GM23248 (cell line): ENCODE measurements around the gene PCLAF. TPM values are rescaled to one million over a fixed set of nuclear protein-coding genes. Genes with fewer than 3 reads are reported as not detected.
A peak's percentile ranks its signal among the peaks of the same experiment; 100 is the strongest.
"Not testable (repeated sequence)": the region's sequence is repeated elsewhere in the genome, so short reads cannot be mapped to it uniquely, and the experiment has no call there.

Experiments used
- DNase-seq: peaks from one replicate; pipeline ENCODE4 v3.0.0-alpha.2; 2015
- H2AFZ ChIP-seq: fragments of 200-600 bp; sonication (generic); 2 replicates; pipeline ENCODE4 v1.6.1; 2016; ENCODE audit warnings: antibody characterized with exemption
- H3F3A ChIP-seq: fragments of 200-600 bp; sonication (generic); 2 replicates; pipeline ENCODE4 v1.6.1; 2016; ENCODE audit warnings: mild to moderate bottlenecking, antibody characterized with exemption, mixed run types; ENCODE audit not compliant: insufficient read depth
- H3K27ac ChIP-seq: fragments of 200-600 bp; sonication (generic); 2 replicates; pipeline ENCODE4 v1.5.1; 2016; ENCODE audit warnings: mild to moderate bottlenecking
- H3K27me3 ChIP-seq: fragments of 200-600 bp; sonication (generic); replicated peaks from 2 replicates; pipeline ENCODE4 v1.6.1; 2016; ENCODE audit warnings: mild to moderate bottlenecking; ENCODE audit not compliant: insufficient read depth
- H3K36me3 ChIP-seq: fragments of 200-600 bp; sonication (generic); 2 replicates; pipeline ENCODE4 v1.6.1; 2016; ENCODE audit warnings: low read depth, mild to moderate bottlenecking
- H3K4me1 ChIP-seq: fragments of 200-600 bp; sonication (generic); 2 replicates; pipeline ENCODE4 v1.6.1; 2016; ENCODE audit warnings: mild to moderate bottlenecking; ENCODE audit not compliant: insufficient read depth
- H3K4me2 ChIP-seq: fragments of 200-600 bp; sonication (generic); one replicate; pipeline ENCODE4 v1.6.1; 2016; ENCODE audit warnings: mild to moderate bottlenecking; ENCODE audit not compliant: unreplicated experiment
- H3K4me3 ChIP-seq: fragments of 200-600 bp; sonication (generic); 2 replicates; pipeline ENCODE4 v1.5.1; 2016; ENCODE audit warnings: mild to moderate bottlenecking
- H3K79me2 ChIP-seq: fragments of 200-600 bp; sonication (generic); 2 replicates; pipeline ENCODE4 v1.6.1; 2016; ENCODE audit warnings: mild to moderate bottlenecking; ENCODE audit not compliant: insufficient read depth
- H3K9ac ChIP-seq: fragments of 200-600 bp; sonication (generic); 2 replicates; pipeline ENCODE4 v1.6.1; 2016; ENCODE audit warnings: mild to moderate bottlenecking
- H3K9me2 ChIP-seq: fragments of 200-600 bp; sonication (generic); 2 replicates; pipeline ENCODE4 v1.6.1; 2016; ENCODE audit warnings: mixed run types, mild to moderate bottlenecking, moderate library complexity; ENCODE audit not compliant: insufficient read depth
- H3K9me3 ChIP-seq: fragments of 200-600 bp; sonication (generic); one replicate; pipeline ENCODE4 v1.6.1; 2017; ENCODE audit warnings: low read depth
- H4K20me1 ChIP-seq: fragments of 200-600 bp; sonication (generic); 2 replicates; pipeline ENCODE4 v1.6.0; 2016; ENCODE audit not compliant: insufficient read depth
- EZH2 ChIP-seq: fragments of 200-600 bp; sonication (generic); IDR thresholded peaks from 2 replicates; pipeline ENCODE4 v1.6.1; 2018; ENCODE audit warnings: antibody characterized with exemption, mild to moderate bottlenecking; ENCODE audit not compliant: insufficient read depth, poor library complexity, severe bottlenecking
- EZH2phosphoT487 ChIP-seq: fragments of 200-600 bp; sonication (generic); IDR thresholded peaks from 2 replicates; pipeline ENCODE4 v1.6.1; 2018; ENCODE audit warnings: antibody characterized with exemption, moderate library complexity, mild to moderate bottlenecking, low read depth; ENCODE audit not compliant: insufficient read depth
- WGBS, 2 experiments: methylation state at CpG; one replicate each; pipeline ENCODE4 v1.1.6; 2015 to 2017; ENCODE audit warnings: low lambda C conversion rate in 2 of 2, low coverage in 1 of 2; ENCODE audit errors: missing lambda C conversion rate in 2 of 2; 5-methylcytosine and 5-hydroxymethylcytosine counted together
- in situ Hi-C: fragments of 300-500 bp; cut with MboI; formaldehyde crosslinking; loops from 2 replicates; pipeline ENCODE4 v1.15.0; 2020
- polyA plus RNA-seq: library from polyadenylated mRNA; unstranded; fragments of >200 nt; fragmentation: Nextera tagmentation; extraction: Ambion mirVana; gene quantifications from 2 replicates; pipeline ENCODE4 v1.2.1, GENCODE V29; 2016
- total RNA-seq: library from RNA; depleted of rRNA; stranded (reverse); fragments of >200 nt; shearing (Covaris generic); gene quantifications from 2 replicates; pipeline ENCODE4 v1.2.3, GENCODE V29; 2014

The PCLAF gene
- total and polyA plus RNA-seq, 2 experiments from 2014 or later = 16.0 to 44.5 TPM

- Histone ChIP-seq H4K20me1 (no peaks in the 10 kb centered on the region), H3K27me3 (no peaks in the 10 kb centered on the region), H3K9me2 (0 out of 2 replicates have a peak, but pooled peaks cover 3% of the 10 kb centered on the region), H3F3A (no peaks in the 10 kb centered on the region), H3K27ac (peak within 1 kb of the TSS; percentile 72), H2AFZ (peak within 1 kb of the TSS; percentile 97), H3K79me2 (peaks cover 53% of the 10 kb centered on the region), H3K4me2 (peak within 1 kb of the TSS; percentile 77), H3K9me3 (no peaks in the 10 kb centered on the region), H3K4me1 (peaks cover 11% of the 10 kb centered on the region; the same call in 1 of the 2 replicates), H3K36me3 (no peaks in the 10 kb centered on the region), H3K4me3 (peak within 1 kb of the TSS; percentile 98), H3K9ac (peak within 1 kb of the TSS; percentile 91)
- in situ Hi-C loops = no loop called here
- DNase-seq = peak; percentile 99
- 1% methylated on average over 35 of the region's 35 CpGs for WGBS, 2 experiments
- no peak for TF ChIP-seq EZH2
- TF ChIP-seq EZH2phosphoT487 = no peak
Measured at GRCh38 chr15:64387562-64388168, 6.4 kb upstream of the PCLAF start, which contains the start of gene TRIP4. Gene TRIP4, plus strand, starts transcription at chr15:64387836. Its CDS starts 28 bp downstream, at chr15:64387864.

DNA sequence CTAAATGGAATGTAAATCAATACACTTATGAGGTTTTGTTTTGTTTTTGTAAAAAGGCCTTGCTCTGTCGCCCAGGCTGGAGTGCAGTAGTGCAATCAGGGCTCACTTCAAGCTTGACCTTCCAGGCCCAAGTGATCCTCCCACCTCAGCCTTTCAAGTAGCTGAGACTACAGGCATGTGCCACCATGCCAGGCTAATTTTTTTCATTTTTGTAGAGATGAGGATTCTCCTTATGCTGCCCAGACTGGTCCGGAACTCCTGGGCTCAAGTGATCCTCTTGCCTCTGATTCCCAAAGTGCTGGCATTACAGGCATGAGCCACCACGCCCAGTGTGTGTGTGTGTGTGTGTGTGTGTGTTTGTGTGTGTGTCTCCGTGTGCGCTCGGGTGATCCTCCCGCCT, 5.0 kb upstream of the PCLAF start:
- 0 out of 2 replicates have a peak, but pooled peaks cover 3% of the 10 kb centered on the region for H3K9me2 ChIP-seq
- H3K27ac ChIP-seq = no peak overlapping the region
- no peaks in the 10 kb centered on the region for H3K36me3 ChIP-seq
- H3F3A ChIP-seq = no peaks in the 10 kb centered on the region
- in situ Hi-C loops = no loop called here
- no peak overlapping the region for H3K4me3 ChIP-seq
- H3K4me2 ChIP-seq = no peak overlapping the region
- no peaks in the 10 kb centered on the region for H3K27me3 ChIP-seq
- no peak overlapping the region for H3K9ac ChIP-seq
- DNase-seq = no peak
- no peaks in the 10 kb centered on the region for H4K20me1 ChIP-seq
- H3K9me3 ChIP-seq = no peaks in the 10 kb centered on the region
- no peak overlapping the region for H2AFZ ChIP-seq
- peaks cover 40% of the 10 kb centered on the region for H3K79me2 ChIP-seq
- 89 to 92% methylated on average over 7 of the region's 7 CpGs for WGBS, 2 experiments
- peaks cover 15% of the 10 kb centered on the region for H3K4me1 ChIP-seq
- TF ChIP-seq EZH2 (no peak), EZH2phosphoT487 (no peak)

DNA sequence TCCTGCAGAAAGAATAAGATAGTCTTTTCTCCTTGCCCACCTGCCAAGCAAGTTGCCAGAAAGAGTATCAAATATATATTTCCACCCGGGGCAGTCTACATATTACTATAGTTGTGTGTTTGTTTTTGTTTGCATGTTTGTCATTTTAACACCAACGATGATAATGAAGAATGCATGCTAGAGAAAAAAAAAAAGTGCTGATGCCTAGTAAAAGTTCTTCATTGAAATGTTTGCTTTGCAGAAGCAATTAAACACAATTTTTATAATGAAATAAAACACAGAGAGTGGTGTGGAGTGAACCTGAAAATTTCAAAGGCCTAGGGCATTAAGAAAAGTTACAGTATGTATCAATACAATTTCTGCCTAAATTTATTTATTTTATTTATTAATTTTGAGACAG, 2.5 kb upstream of the PCLAF start:
- no peak for DNase-seq
- Histone ChIP-seq H3K4me2 (no peak overlapping the region), H3F3A (0 out of 2 replicates have a peak, but pooled peaks cover 4% of the 10 kb centered on the region), H3K27ac (no peak overlapping the region), H3K9me2 (0 out of 2 replicates have a peak, but pooled peaks cover 3% of the 10 kb centered on the region), H2AFZ (no peak overlapping the region), H3K36me3 (no peaks in the 10 kb centered on the region), H3K27me3 (no peaks in the 10 kb centered on the region), H4K20me1 (no peaks in the 10 kb centered on the region), H3K9ac (no peak overlapping the region), H3K4me1 (peaks cover 13% of the 10 kb centered on the region), H3K9me3 (no peaks in the 10 kb centered on the region), H3K4me3 (no peak overlapping the region), H3K79me2 (peaks cover 34% of the 10 kb centered on the region)
- WGBS, 2 experiments = 5 to 13% methylated on average over 2 of the region's 2 CpGs
- in situ Hi-C loops = no loop called here
- no peak for TF ChIP-seq EZH2phosphoT487
- no peak for TF ChIP-seq EZH2

- Histone ChIP-seq H3K79me2 (peaks cover 18% of the 10 kb centered on the region; the same call in 1 of the 2 replicates), H3K4me2 (peak overlapping the region; percentile 64), H3K4me3 (peak overlapping the region; percentile 71), H2AFZ (peak overlapping the region; percentile 97), H3K9ac (peak overlapping the region; percentile 72)
- in situ Hi-C loops, H3K27me3 ChIP-seq, DNase-seq, H3F3A ChIP-seq, H3K9me3 ChIP-seq, H4K20me1 ChIP-seq, H3K4me1 ChIP-seq, H3K36me3 ChIP-seq, H3K9me2 ChIP-seq, H3K27ac ChIP-seq: not testable (repeated sequence)
- WGBS, 2 experiments = 45 to 49% methylated on average over 11 of the region's 11 CpGs
Measured at GRCh38 chr15:64380130-64380870, 941 bp downstream of the PCLAF start.
